PC-3 (cell line): ENCODE data around the gene HYOU1. TPM values are rescaled to one million over a fixed set of nuclear protein-coding genes. Genes with fewer than 3 reads are reported as not detected.

Experiments used
- ATAC-seq: fragments of 200-7000 bp; cut with Tn5 transposase; 2 replicates; pipeline ENCODE4 v1.9.1; 2020; ENCODE audit warnings: mild to moderate bottlenecking, moderate library complexity
- BruUV-seq: library from RNA; stranded (reverse); fragments of 400-500 nt; replicated peaks from 2 replicates; lab custom pipeline; 2021; lab: Mats Ljungman, UMichigan
- CTCF ChIA-PET: fragments of 300-600 bp; sonication (Branson Sonifier 250); formaldehyde crosslinking; loops from one replicate; lab custom pipeline; 2022; ENCODE audit warnings: antibody characterized with exemption; lab: Charles Lee
- POLR2A ChIA-PET: fragments of 300-600 bp; sonication (Branson Sonifier 250); formaldehyde crosslinking; loops from one replicate; lab custom pipeline; 2022; ENCODE audit warnings: antibody characterized with exemption; ENCODE audit not compliant: unreplicated experiment; lab: Charles Lee
- DNase-seq: peaks from one replicate; pipeline ENCODE4 v3.0.0-alpha.2; 2015
- H2AFZ ChIP-seq: fragments of 300-600 bp; sonication (generic); 2 replicates; pipeline ENCODE4 v1.6.0; 2016; ENCODE audit warnings: antibody characterized with exemption, low read length
- H3F3A ChIP-seq: fragments of 300-600 bp; sonication (generic); one replicate; pipeline ENCODE4 v1.6.0; 2017; ENCODE audit warnings: antibody characterized with exemption, low read length, control low read depth, mild to moderate bottlenecking; ENCODE audit not compliant: unreplicated experiment
- H3K27ac ChIP-seq: fragments of 300-600 bp; sonication (generic); 2 replicates; pipeline ENCODE4 v1.5.1; 2016; ENCODE audit warnings: mild to moderate bottlenecking, low read length
- H3K27me3 ChIP-seq: fragments of 300-600 bp; sonication (generic); 2 replicates; pipeline ENCODE4 v1.6.1; 2016; ENCODE audit warnings: low read length, mixed read lengths
- H3K36me3 ChIP-seq: fragments of 300-600 bp; sonication (generic); 2 replicates; pipeline ENCODE4 v1.6.1; 2016; ENCODE audit warnings: low read depth, mixed run types, low read length, mixed read lengths
- H3K4me1 ChIP-seq: fragments of 300-600 bp; sonication (generic); 2 replicates; pipeline ENCODE4 v1.5.1; 2016; ENCODE audit warnings: low read length; ENCODE audit not compliant: insufficient read depth
- H3K4me2 ChIP-seq: fragments of 300-600 bp; sonication (generic); 2 replicates; pipeline ENCODE4 v1.6.0; 2016; ENCODE audit warnings: low read length
- H3K4me3 ChIP-seq: fragments of 300-600 bp; sonication (generic); 2 replicates; pipeline ENCODE4 v1.5.1; 2016; ENCODE audit warnings: mild to moderate bottlenecking, low read length, mixed read lengths
- H3K79me2 ChIP-seq: fragments of 300-600 bp; sonication (generic); 2 replicates; pipeline ENCODE4 v1.6.1; 2017; ENCODE audit warnings: low read length, mixed read lengths
- H3K9ac ChIP-seq: fragments of 300-600 bp; sonication (generic); 2 replicates; pipeline ENCODE4 v1.6.0; 2016; ENCODE audit warnings: mild to moderate bottlenecking, low read length
- H3K9me2 ChIP-seq: fragments of 300-600 bp; sonication (generic); replicated peaks from 2 replicates; pipeline ENCODE4 v1.6.1; 2016; ENCODE audit warnings: mixed run types, low read length, mixed read lengths
- H3K9me3 ChIP-seq: fragments of 300-600 bp; sonication (generic); 2 replicates; pipeline ENCODE4 v1.6.1; 2016; ENCODE audit warnings: low read length, mixed read lengths
- H4K20me1 ChIP-seq: fragments of 300-600 bp; sonication (generic); 2 replicates; pipeline ENCODE4 v1.6.1; 2016; ENCODE audit warnings: low read length, mixed read lengths
- EZH2 ChIP-seq: fragments of 300-600 bp; sonication (generic); IDR thresholded peaks from one replicate; pipeline ENCODE4 v1.6.1; 2017; ENCODE audit warnings: antibody characterized with exemption, mild to moderate bottlenecking, low read length; ENCODE audit not compliant: unreplicated experiment
- EZH2phosphoT487 ChIP-seq: fragments of 300-600 bp; sonication (generic); IDR thresholded peaks from 2 replicates; pipeline ENCODE4 v1.6.1; 2018; ENCODE audit warnings: mild to moderate bottlenecking, antibody characterized with exemption, low read length, borderline replicate concordance
- intact Hi-C: fragments of 100-400 bp; cut with micrococcal nuclease; formaldehyde crosslinking; loops from 2 replicates; pipeline ENCODE4 v1.9.0; 2023
- total RNA-seq: library from RNA; depleted of rRNA; stranded (reverse); fragments of >200 nt; gene quantifications from 2 replicates; pipeline ENCODE4 v1.2.3, GENCODE V29; 2014
- TF ChIP-seq, protein P1 (sequence below): fragments of 300-600 bp; sonication (generic); conservative IDR thresholded peaks from 2 replicates; pipeline ENCODE4 v1.5.1; 2017; ENCODE audit warnings: antibody characterized with exemption, low read depth, mild to moderate bottlenecking, low read length

The HYOU1 gene
- total RNA-seq, 1 experiment from 2014 or later = 168 TPM

- H3K9me3 ChIP-seq = no peaks in the 10 kb centered on the region
- peak overlapping the region; percentile 93 for H3K4me2 ChIP-seq
- H3K4me3 ChIP-seq = peak overlapping the region; percentile 93
- H3K27me3 ChIP-seq = no peaks in the 10 kb centered on the region
- H3K79me2 ChIP-seq = peaks cover 32% of the 10 kb centered on the region
- TF ChIP-seq, protein P1, sequence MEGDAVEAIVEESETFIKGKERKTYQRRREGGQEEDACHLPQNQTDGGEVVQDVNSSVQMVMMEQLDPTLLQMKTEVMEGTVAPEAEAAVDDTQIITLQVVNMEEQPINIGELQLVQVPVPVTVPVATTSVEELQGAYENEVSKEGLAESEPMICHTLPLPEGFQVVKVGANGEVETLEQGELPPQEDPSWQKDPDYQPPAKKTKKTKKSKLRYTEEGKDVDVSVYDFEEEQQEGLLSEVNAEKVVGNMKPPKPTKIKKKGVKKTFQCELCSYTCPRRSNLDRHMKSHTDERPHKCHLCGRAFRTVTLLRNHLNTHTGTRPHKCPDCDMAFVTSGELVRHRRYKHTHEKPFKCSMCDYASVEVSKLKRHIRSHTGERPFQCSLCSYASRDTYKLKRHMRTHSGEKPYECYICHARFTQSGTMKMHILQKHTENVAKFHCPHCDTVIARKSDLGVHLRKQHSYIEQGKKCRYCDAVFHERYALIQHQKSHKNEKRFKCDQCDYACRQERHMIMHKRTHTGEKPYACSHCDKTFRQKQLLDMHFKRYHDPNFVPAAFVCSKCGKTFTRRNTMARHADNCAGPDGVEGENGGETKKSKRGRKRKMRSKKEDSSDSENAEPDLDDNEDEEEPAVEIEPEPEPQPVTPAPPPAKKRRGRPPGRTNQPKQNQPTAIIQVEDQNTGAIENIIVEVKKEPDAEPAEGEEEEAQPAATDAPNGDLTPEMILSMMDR = peak; percentile 20; the same call in 1 of the 2 replicates
- TF ChIP-seq EZH2 = no peak
- no peaks in the 10 kb centered on the region for H3F3A ChIP-seq
- ATAC-seq = peak; percentile 18
- H4K20me1 ChIP-seq = 0 out of 2 replicates have a peak, but pooled peaks cover 10% of the 10 kb centered on the region
- CTCF ChIA-PET = interaction anchor here (0.6 to 2.4 kb wide), 2 partner anchors 13 to 46 kb away, joined by 10 read pairs; partner anchors contain the start of gene DPAGT1
- H3K27ac ChIP-seq = peak overlapping the region; percentile 62
- H3K36me3 ChIP-seq = peaks cover 37% of the 10 kb centered on the region
- peak overlapping the region; percentile 82 for H2AFZ ChIP-seq
- POLR2A ChIA-PET = interaction anchor here (0.6 to 1.0 kb wide), 2 partner anchors 11 to 15 kb away, joined by 3 read pairs; partner anchors contain the start of gene VPS11
- intact Hi-C loops = loop anchor here (2.0 to 5.0 kb wide), 2 partner anchors 38 to 39 kb away; partner anchors contain the start of genes RPS25 and TRAPPC4
- H3K4me1 ChIP-seq = peaks cover 15% of the 10 kb centered on the region
- BruUV-seq = no TSS peak
- peak; percentile 19 for DNase-seq
- peak overlapping the region; percentile 98 for H3K9ac ChIP-seq
- H3K9me2 ChIP-seq = no peaks in the 10 kb centered on the region
Observed at GRCh38 chr11:119056421-119056999, 495 bp downstream of the HYOU1 start.

- Histone ChIP-seq H3K9ac (peak overlapping the region; percentile 98), H3K4me3 (peak overlapping the region; percentile 93), H3F3A (no peaks in the 10 kb centered on the region), H3K9me3 (no peaks in the 10 kb centered on the region), H3K4me2 (peak overlapping the region; percentile 93), H3K27ac (no peak overlapping the region), H3K4me1 (peaks cover 15% of the 10 kb centered on the region), H3K9me2 (no peaks in the 10 kb centered on the region), H4K20me1 (0 out of 2 replicates have a peak, but pooled peaks cover 10% of the 10 kb centered on the region), H3K36me3 (peaks cover 43% of the 10 kb centered on the region), H3K27me3 (no peaks in the 10 kb centered on the region), H2AFZ (no peak overlapping the region; the same call in 1 of the 2 replicates), H3K79me2 (peaks cover 32% of the 10 kb centered on the region)
- intact Hi-C loops = loop anchor here (2.0 to 5.0 kb wide), 2 partner anchors 39 kb away; partner anchors contain the start of genes RPS25 and TRAPPC4
- TF ChIP-seq EZH2 (no peak), EZH2phosphoT487 (no peak)
- TF ChIP-seq, protein P1 = peak; percentile 57
- no peak for ATAC-seq
- DNase-seq = peak; percentile 52
- no TSS peak for BruUV-seq
- POLR2A ChIA-PET = interaction anchor here (0.5 to 1.0 kb wide), 3 partner anchors 12 to 37 kb away, joined by 3 to 4 read pairs (median 3); partner anchors contain the start of gene VPS11
- CTCF ChIA-PET = interaction anchor here (0.6 to 2.4 kb wide), 3 partner anchors 12 to 46 kb away, joined by 3 to 10 read pairs (median 10); partner anchors contain the start of genes DPAGT1 and VPS11
Observed at GRCh38 chr11:119055901-119056300, 1.1 kb downstream of the HYOU1 start.
